HCT116 (cell line): ENCODE measurements around the gene TMEM94. TPM values are rescaled to one million over a fixed set of nuclear protein-coding genes. Genes with fewer than 3 reads are reported as not detected.

Source experiments
- ATAC-seq: fragments of 200-7000 bp; cut with Tn5 transposase; 2 replicates; pipeline ENCODE4 v1.9.1; 2020; ENCODE audit warnings: mild to moderate bottlenecking, moderate library complexity
- BruUV-seq: library from RNA; stranded (reverse); fragments of 400-500 nt; replicated peaks from 2 replicates; lab custom pipeline; 2021; lab: Mats Ljungman, UMichigan
- CTCF ChIA-PET: fragments of 300-600 bp; sonication (Branson Sonifier 250); formaldehyde crosslinking; loops from one replicate; lab custom pipeline; 2021; ENCODE audit warnings: antibody characterized with exemption; lab: Charles Lee
- POLR2A ChIA-PET: fragments of 300-600, 350-600 bp; sonication (Branson Sonifier 250); formaldehyde crosslinking; loops from one replicate; lab custom pipeline; 2021; ENCODE audit warnings: antibody characterized with exemption; lab: Charles Lee
- RAD21 ChIA-PET, 2 experiments: fragments of 300-600 bp; sonication (Branson Sonifier 250); formaldehyde crosslinking; loops; one replicate each; lab custom pipeline; 2023; ENCODE audit warnings: low total read pairs in 2 of 2; ENCODE audit not compliant: uncharacterized antibody in 2 of 2, unreplicated experiment in 2 of 2, low non-redundant PET in 1 of 2; lab: Charles Lee
- DNase-seq: peaks from one replicate; pipeline ENCODE4 v3.0.0-alpha.2; 2010; ENCODE audit warnings: low read depth, low spot score
- H2AFZ ChIP-seq: fragments of 200-600 bp; shearing (Covaris generic), sonication (generic); 2 replicates; pipeline ENCODE4 v1.6.1; 2017; ENCODE audit warnings: low read depth, mixed run types, mixed read lengths, antibody characterized with exemption, low read length; ENCODE audit not compliant: poor library complexity, severe bottlenecking
- H3K27ac ChIP-seq: 2 replicates; pipeline ENCODE4 v1.5.1; 2012; ENCODE audit warnings: low read depth, low read length
- H3K27me3 ChIP-seq: fragments of 200-600 bp; sonication (generic); 2 replicates; pipeline ENCODE4 v1.6.1; 2016; ENCODE audit warnings: mixed run types, low read length, mixed read lengths; ENCODE audit not compliant: insufficient read depth
- H3K36me3 ChIP-seq, 2 experiments: fragments of 200-500 bp in 1 of 2; fragments of 200-600 bp in 1 of 2; sonication (Bioruptor generic) in 1 of 2; sonication (generic) in 1 of 2; 2 replicates each; pipeline versions ENCODE4 v1.5.1 to v1.6.1; 2014 to 2016; ENCODE audit warnings: low read length in 2 of 2, inconsistent platforms in 1 of 2, mixed read lengths in 1 of 2, mixed run types in 1 of 2; ENCODE audit not compliant: insufficient read depth in 2 of 2, control insufficient read depth in 1 of 2
- H3K4me1 ChIP-seq, 2 experiments: fragments of 200-600 bp in 1 of 2; sonication (generic) in 1 of 2; 2 replicates each; pipeline versions ENCODE4 v1.5.1 to v1.6.1; 2012 to 2017; ENCODE audit warnings: low read length in 2 of 2, inconsistent platforms in 1 of 2, mild to moderate bottlenecking in 1 of 2, mixed read lengths in 1 of 2, mixed run types in 1 of 2, moderate library complexity in 1 of 2; ENCODE audit not compliant: insufficient read depth in 2 of 2, control insufficient read depth in 1 of 2
- H3K4me2 ChIP-seq: fragments of 200-600 bp; sonication (generic); 2 replicates; pipeline ENCODE4 v1.6.1; 2017; ENCODE audit warnings: mixed run types, low read length, mixed read lengths
- H3K4me3 ChIP-seq, 2 experiments: fragments of 200-600 bp in 1 of 2; sonication (generic) in 1 of 2; replicated peaks in 1 of 2; 2 replicates each; pipeline ENCODE4 v1.5.1; 2011 to 2016; ENCODE audit warnings: low read length in 2 of 2, control low read depth in 1 of 2, low read depth in 1 of 2, mild to moderate bottlenecking in 1 of 2, mixed read lengths in 1 of 2, mixed run types in 1 of 2
- H3K79me2 ChIP-seq: fragments of 200-600 bp; sonication (generic); 2 replicates; pipeline ENCODE4 v1.6.1; 2017; ENCODE audit warnings: mild to moderate bottlenecking, mixed run types, low read length, moderate library complexity, mixed read lengths; ENCODE audit not compliant: insufficient read depth
- H3K9ac ChIP-seq: fragments of 200-600 bp; sonication (generic); 2 replicates; pipeline ENCODE4 v1.6.1; 2016; ENCODE audit warnings: low read length, mixed read lengths
- H3K9me2 ChIP-seq: fragments of 200-600 bp; sonication (generic), shearing (Covaris generic); 2 replicates; pipeline ENCODE4 v1.6.1; 2017; ENCODE audit warnings: mixed run types, mild to moderate bottlenecking, moderate library complexity; ENCODE audit not compliant: insufficient read depth
- H3K9me3 ChIP-seq, 2 experiments: fragments of 200-500 bp in 1 of 2; fragments of 200-600 bp in 1 of 2; sonication (Bioruptor generic) in 1 of 2; sonication (generic) in 1 of 2; 2 replicates each; pipeline ENCODE4 v1.6.1; 2014 to 2017; ENCODE audit warnings: low read length in 2 of 2, mixed read lengths in 2 of 2, inconsistent platforms in 1 of 2, low read depth in 1 of 2, mild to moderate bottlenecking in 1 of 2, mixed run types in 1 of 2, moderate library complexity in 1 of 2; ENCODE audit not compliant: control insufficient read depth in 1 of 2, insufficient read depth in 1 of 2
- H4K20me1 ChIP-seq: fragments of 200-600 bp; sonication (generic), shearing (Covaris generic); 2 replicates; pipeline ENCODE4 v1.6.1; 2017; ENCODE audit warnings: mixed run types, mild to moderate bottlenecking, moderate library complexity; ENCODE audit not compliant: insufficient read depth
- FOSL1 ChIP-seq: IDR thresholded peaks from 2 replicates; pipeline ENCODE4 v1.6.1; 2012; ENCODE audit warnings: low read depth
- SRF ChIP-seq: IDR thresholded peaks from 2 replicates; pipeline ENCODE4 v1.6.1; 2012; ENCODE audit warnings: low read depth
- intact Hi-C: fragments of 100-400 bp; cut with micrococcal nuclease; formaldehyde crosslinking; loops from 2 replicates; pipeline ENCODE4 v1.10.0; 2022
- total RNA-seq: library from RNA; stranded (reverse); gene quantifications from one replicate; pipeline ENCODE4 v1.2.1, GENCODE V29; 2021; ENCODE audit not compliant: unreplicated experiment
- TF ChIP-seq, protein P1 (sequence below): IDR thresholded peaks from 2 replicates; pipeline ENCODE4 v1.6.1; 2011; ENCODE audit warnings: mild to moderate bottlenecking, low read length, moderate library complexity; ENCODE audit not compliant: insufficient replicate concordance; ENCODE audit errors: extremely low read depth

TMEM94 gene
- total RNA-seq, 1 experiment from 2014 or later: 75.4 TPM

DNA sequence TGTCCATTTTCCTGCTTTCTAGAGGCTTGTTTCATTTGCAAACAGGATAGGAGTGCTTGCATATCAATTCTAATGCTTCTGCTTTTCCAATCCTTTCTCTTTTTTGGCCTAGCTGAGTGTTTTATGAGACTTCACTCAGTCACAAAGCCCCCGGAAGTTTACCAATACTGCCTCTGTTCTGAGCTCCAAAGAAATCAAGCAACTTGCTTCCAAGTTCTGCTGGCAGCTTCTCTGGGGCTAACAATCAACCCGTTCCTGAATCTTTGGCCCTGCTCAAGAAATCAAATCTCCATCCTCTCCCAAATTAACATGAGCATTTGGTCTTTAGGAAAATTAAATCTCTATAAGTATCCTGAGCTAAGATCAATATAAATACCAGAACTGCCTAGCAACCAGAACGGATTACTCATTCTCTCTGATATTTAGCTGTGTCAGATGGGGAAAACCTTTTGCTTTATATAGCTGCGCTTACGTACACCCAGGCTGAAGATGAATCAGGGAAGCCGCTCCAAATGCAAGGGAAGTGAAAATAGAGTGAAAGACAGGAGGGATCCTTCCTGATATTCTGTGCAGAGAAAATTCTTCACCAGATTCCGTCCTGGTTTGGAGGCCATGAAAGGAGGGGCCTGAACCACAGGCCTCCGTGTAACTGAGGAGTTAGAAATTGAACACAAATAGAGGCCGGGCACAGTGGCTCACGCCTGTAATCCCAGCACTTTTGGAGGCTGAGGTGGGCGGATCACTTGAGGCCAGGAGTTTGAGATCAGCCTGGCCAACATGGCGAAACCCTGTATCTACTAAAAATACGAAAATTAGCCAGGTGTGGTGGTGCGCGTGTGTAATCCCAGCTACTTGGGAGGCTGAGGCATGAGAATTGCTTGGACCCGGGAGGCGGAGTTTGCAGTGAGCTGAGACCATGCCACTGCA lies 27.6 kb upstream of the TMEM94 start:
- ChIA-PET RAD21 (no interaction called here), POLR2A (interaction anchor here (0.7 to 0.9 kb wide), 2 partner anchors 27 to 886 kb away, joined by 3 to 4 read pairs; partner anchors contain the start of gene TMEM94), CTCF (interaction anchor here (0.7 to 4.0 kb wide), 6 partner anchors 88 to 683 kb away, joined by 3 to 14 read pairs (median 4); partner anchors contain the start of genes SMIM5 and TSEN54)
- no peaks in the 10 kb centered on the region for H3K27me3 ChIP-seq
- H3K9ac ChIP-seq: peak overlapping the region; percentile 43
- intact Hi-C loops: loop anchor here (5.0 to 10.0 kb wide), 2 partner anchors 173 to 326 kb away; no protein-coding TSS in a partner anchor
- H3K9me2 ChIP-seq: no peaks in the 10 kb centered on the region
- peak overlapping the region; percentile 58 for H3K4me2 ChIP-seq
- peaks cover 31 to 46% of the 10 kb centered on the region in 2 experiments for H3K4me1 ChIP-seq
- peak overlapping the region in 1 of 2 experiments; percentile 15; a peak in 2 of 4 replicates for H3K4me3 ChIP-seq
- no peaks in the 10 kb centered on the region for H3K36me3 ChIP-seq
- H3K9me3 ChIP-seq: no peaks in the 10 kb centered on the region
- no peaks in the 10 kb centered on the region for H3K79me2 ChIP-seq
- H2AFZ ChIP-seq: peak overlapping the region; percentile 25
- DNase-seq (no peak), ATAC-seq (no peak)
- no TSS peak for BruUV-seq
- no peaks in the 10 kb centered on the region for H4K20me1 ChIP-seq
- TF ChIP-seq FOSL1 (peak; percentile 29; the same call in 1 of the 2 replicates), SRF (peak; percentile 33; the same call in 1 of the 2 replicates)
- TF ChIP-seq, protein P1, sequence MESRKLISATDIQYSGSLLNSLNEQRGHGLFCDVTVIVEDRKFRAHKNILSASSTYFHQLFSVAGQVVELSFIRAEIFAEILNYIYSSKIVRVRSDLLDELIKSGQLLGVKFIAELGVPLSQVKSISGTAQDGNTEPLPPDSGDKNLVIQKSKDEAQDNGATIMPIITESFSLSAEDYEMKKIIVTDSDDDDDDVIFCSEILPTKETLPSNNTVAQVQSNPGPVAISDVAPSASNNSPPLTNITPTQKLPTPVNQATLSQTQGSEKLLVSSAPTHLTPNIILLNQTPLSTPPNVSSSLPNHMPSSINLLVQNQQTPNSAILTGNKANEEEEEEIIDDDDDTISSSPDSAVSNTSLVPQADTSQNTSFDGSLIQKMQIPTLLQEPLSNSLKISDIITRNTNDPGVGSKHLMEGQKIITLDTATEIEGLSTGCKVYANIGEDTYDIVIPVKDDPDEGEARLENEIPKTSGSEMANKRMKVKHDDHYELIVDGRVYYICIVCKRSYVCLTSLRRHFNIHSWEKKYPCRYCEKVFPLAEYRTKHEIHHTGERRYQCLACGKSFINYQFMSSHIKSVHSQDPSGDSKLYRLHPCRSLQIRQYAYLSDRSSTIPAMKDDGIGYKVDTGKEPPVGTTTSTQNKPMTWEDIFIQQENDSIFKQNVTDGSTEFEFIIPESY: no peak
- TF ChIP-seq, all 23 proteins: peak for 2
- H3K27ac ChIP-seq: peak overlapping the region; percentile 57
